Tibial nerve (tissue), 4 donors: ENCODE data around the gene TMEM168. TPM values are rescaled to one million over a fixed set of nuclear protein-coding genes. Genes with fewer than 3 reads are reported as not detected.

Source experiments
- DNase-seq, 2 donors: peaks; one replicate each; pipeline ENCODE4 v3.0.0-alpha.2; 2019; ENCODE audit warnings: low spot score in 2 of 2
- H3K27ac ChIP-seq, 4 donors: fragments of 200-600 bp; sonication (generic) in 3 of 4; one replicate each; pipeline ENCODE4 v1.5.1; 2017 to 2019; ENCODE audit warnings: mild to moderate bottlenecking in 1 of 4
- H3K27me3 ChIP-seq, 2 donors: fragments of 200-600 bp; sonication (generic) in 1 of 2; one replicate each; pipeline versions ENCODE4 v1.5.1 to v1.6.0; 2017 to 2019
- H3K36me3 ChIP-seq, 3 donors: fragments of 200-600 bp; sonication (generic); one replicate each; pipeline ENCODE4 v1.5.1; 2018 to 2019
- H3K4me1 ChIP-seq, 4 donors: fragments of 200-600 bp; sonication (generic) in 3 of 4; one replicate each; pipeline ENCODE4 v1.5.1; 2017 to 2019
- H3K4me3 ChIP-seq, 4 donors: fragments of 200-600 bp; sonication (generic) in 3 of 4; one replicate each; pipeline ENCODE4 v1.5.1; 2017 to 2019; ENCODE audit warnings: mild to moderate bottlenecking in 1 of 4, moderate library complexity in 1 of 4
- H3K9me3 ChIP-seq, 4 donors: fragments of 200-600 bp; sonication (generic) in 3 of 4; one replicate each; pipeline ENCODE4 v1.5.1; 2017 to 2019
- CTCF ChIP-seq, 5 experiments: fragments of 200-600 bp in 3 of 5; fragments of 450-650 bp in 2 of 5; sonication (generic) in 3 of 5; IDR thresholded peaks; one replicate each; pipeline ENCODE4 v1.5.1; 2016 to 2019; ENCODE audit warnings: antibody characterized with exemption in 5 of 5, mild to moderate bottlenecking in 3 of 5, moderate library complexity in 2 of 5
- EP300 ChIP-seq, 2 donors: sonication (generic); formaldehyde crosslinking; IDR thresholded peaks; one replicate each; pipeline ENCODE4 v1.6.1; 2017; ENCODE audit warnings: antibody characterized with exemption in 2 of 2, mild to moderate bottlenecking in 1 of 2
- POLR2A ChIP-seq, 2 donors: fragments of 450-650 bp; IDR thresholded peaks; one replicate each; pipeline ENCODE4 v1.6.1; 2017; ENCODE audit warnings: antibody characterized with exemption in 2 of 2, mild to moderate bottlenecking in 2 of 2, moderate library complexity in 2 of 2
- WGBS, 2 donors: methylation state at CpG; one replicate each; pipeline ENCODE4 v1.1.5; 2018; 5-methylcytosine and 5-hydroxymethylcytosine counted together
- total RNA-seq, 4 donors: library from RNA; depleted of rRNA; stranded (reverse); fragments of >200 nt; gene quantifications; one replicate each; pipeline ENCODE4 v1.1.0, GENCODE V29; 2016

The TMEM168 gene
- total RNA-seq, 4 donors from 2014 or later, result 15.6 to 30.6 (median 28.4) TPM

GRCh38 chr7:112821345-112821744 lies 31.2 kb upstream of the TMEM168 start:
- H3K4me1 ChIP-seq, result no peaks in the 10 kb centered on the region
- no peak for TF ChIP-seq CTCF (IDR thresholded peaks at IDR 0.05)
- no peak for TF ChIP-seq POLR2A (IDR thresholded peaks at IDR 0.05)
- TF ChIP-seq EP300 (IDR thresholded peaks at IDR 0.05), result no peak
- H3K4me3 ChIP-seq, result no peak overlapping the region

GRCh38 chr7:112819536-112819935 lies 29.3 kb upstream of the TMEM168 start:
- 77 to 79% methylated on average over 3 of the region's 3 CpGs for WGBS, 2 donors
- Histone ChIP-seq H3K4me3 (no peak overlapping the region), H3K27me3 (no peaks in the 10 kb centered on the region), H3K27ac (no peak overlapping the region), H3K4me1 (no peaks in the 10 kb centered on the region), H3K9me3 (peaks cover 0 to 36% (median 1%) of the 10 kb centered on the region in 4 donors), H3K36me3 (peaks cover 0 to 61% (median 0%) of the 10 kb centered on the region in 3 donors)
- DNase-seq, result no peak
- no peak for TF ChIP-seq EP300 (IDR thresholded peaks at IDR 0.05)
- no peak for TF ChIP-seq POLR2A (IDR thresholded peaks at IDR 0.05)
- TF ChIP-seq CTCF (IDR thresholded peaks at IDR 0.05), result no peak

More at GRCh38 chr7:112821345-112821744, 31.2 kb upstream of the TMEM168 start:
- H3K36me3 ChIP-seq, result peaks cover 0 to 68% (median 0%) of the 10 kb centered on the region in 3 donors
- H3K27ac ChIP-seq, result no peak overlapping the region
- H3K9me3 ChIP-seq, result peaks cover 0 to 25% (median 0%) of the 10 kb centered on the region in 4 donors
- H3K27me3 ChIP-seq, result no peaks in the 10 kb centered on the region
- DNase-seq, result no peak

GRCh38 chr7:112806156-112806555 lies 16.0 kb upstream of the TMEM168 start:
- Histone ChIP-seq H3K36me3 (no peaks in the 10 kb centered on the region), H3K4me3 (no peak overlapping the region), H3K27me3 (no peaks in the 10 kb centered on the region), H3K4me1 (no peaks in the 10 kb centered on the region), H3K27ac (no peak overlapping the region), H3K9me3 (no peaks in the 10 kb centered on the region)
- TF ChIP-seq EP300 (IDR thresholded peaks at IDR 0.05), result no peak
- WGBS, 2 donors, result 31 to 34% methylated on average over 4 of the region's 4 CpGs
- DNase-seq, result no peak

GRCh38 chr7:112802406-112802805 lies 12.2 kb upstream of the TMEM168 start:
- no peaks in the 10 kb centered on the region for H3K27me3 ChIP-seq
- 85 to 100% methylated on average over 3 of the region's 3 CpGs for WGBS, 2 donors
- TF ChIP-seq EP300 (IDR thresholded peaks at IDR 0.05) (no peak), POLR2A (IDR thresholded peaks at IDR 0.05) (no peak), CTCF (IDR thresholded peaks at IDR 0.05) (no peak)

GRCh38 chr7:112800486-112800885 lies 10.3 kb upstream of the TMEM168 start:
- no peaks in the 10 kb centered on the region for H3K27me3 ChIP-seq
- no peaks in the 10 kb centered on the region for H3K9me3 ChIP-seq
- H3K27ac ChIP-seq, result no peak overlapping the region
- WGBS, 2 donors, result 74 to 78% methylated on average over 2 of the region's 2 CpGs
- TF ChIP-seq POLR2A (IDR thresholded peaks at IDR 0.05) (no peak), EP300 (IDR thresholded peaks at IDR 0.05) (no peak), CTCF (IDR thresholded peaks at IDR 0.05) (no peak)
- H3K4me3 ChIP-seq, result no peak overlapping the region
- H3K36me3 ChIP-seq, result no peaks in the 10 kb centered on the region
- no peaks in the 10 kb centered on the region for H3K4me1 ChIP-seq
- no peak for DNase-seq

More at GRCh38 chr7:112802406-112802805, 12.2 kb upstream of the TMEM168 start:
- H3K36me3 ChIP-seq, result no peaks in the 10 kb centered on the region
- no peak for DNase-seq
- H3K4me1 ChIP-seq, result no peaks in the 10 kb centered on the region
- no peak overlapping the region for H3K4me3 ChIP-seq
- H3K9me3 ChIP-seq, result no peaks in the 10 kb centered on the region
- no peak overlapping the region for H3K27ac ChIP-seq
